ENCODE data around the gene LRP1-AS.
A peak's percentile ranks its signal among the peaks of the same experiment; 100 is the strongest.

Gene LRP1-AS

GRCh38 chr12:57146961-57147944 is at the start of gene LRP1-AS:
Gene LRP1-AS (minus strand): TSS chr12:57147619.
- DNase-seq: peak in 6 of 14 donors; percentile 18 to 47 (median 40)

GRCh38 chr12:57196956-57197355 is 49.5 kb upstream of the LRP1-AS start:
- DNase-seq: no peak

DNA sequence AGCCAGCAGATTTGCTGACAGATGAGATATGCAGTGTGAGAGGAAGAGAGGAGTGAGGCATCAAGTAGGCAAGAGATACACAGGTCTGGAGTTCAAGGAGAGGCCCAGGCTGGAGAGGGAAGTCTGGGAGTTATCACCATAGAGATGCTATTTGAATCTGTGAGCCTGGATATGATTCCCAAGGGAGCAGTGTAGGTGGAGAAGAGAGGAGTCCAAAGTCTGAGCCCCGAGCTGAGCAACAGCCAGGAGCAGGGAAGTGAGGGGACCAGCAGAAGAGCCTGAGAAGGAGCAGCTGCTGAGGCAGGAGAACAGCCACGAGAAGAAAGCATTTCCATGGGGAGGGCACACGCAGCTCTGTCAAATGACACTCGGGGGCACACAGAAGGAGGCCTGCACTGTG is 49.0 kb upstream of the LRP1-AS start:
- DNase-seq: no peak

GRCh38 chr12:57195611-57196371 is 48.4 kb upstream of the LRP1-AS start:
- peak in 1 of 14 donors; percentile 39 for DNase-seq

GRCh38 chr12:57195186-57195585 is 47.8 kb upstream of the LRP1-AS start:
- no peak for DNase-seq

GRCh38 chr12:57194253-57194652 is 46.8 kb upstream of the LRP1-AS start:
- DNase-seq: no peak

GRCh38 chr12:57193706-57194245 is 46.4 kb upstream of the LRP1-AS start:
- peak in 1 of 14 donors; percentile 15 for DNase-seq

DNA sequence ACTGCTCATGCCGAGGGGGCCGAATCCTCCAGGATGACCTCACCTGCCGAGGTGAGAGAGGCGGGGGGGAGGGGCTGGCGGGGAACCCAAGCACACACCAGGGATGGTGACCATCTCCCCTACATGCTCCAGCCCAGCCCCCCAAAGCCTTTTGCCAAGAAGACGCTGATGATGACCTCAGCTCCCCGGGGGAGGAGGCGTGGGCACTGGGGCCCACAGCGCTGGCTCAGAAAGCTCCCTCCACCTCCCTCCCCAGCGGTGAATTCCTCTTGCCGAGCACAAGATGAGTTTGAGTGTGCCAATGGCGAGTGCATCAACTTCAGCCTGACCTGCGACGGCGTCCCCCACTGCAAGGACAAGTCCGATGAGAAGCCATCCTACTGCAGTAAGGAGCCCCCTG is 45.5 kb upstream of the LRP1-AS start:
- no peak for DNase-seq

DNA sequence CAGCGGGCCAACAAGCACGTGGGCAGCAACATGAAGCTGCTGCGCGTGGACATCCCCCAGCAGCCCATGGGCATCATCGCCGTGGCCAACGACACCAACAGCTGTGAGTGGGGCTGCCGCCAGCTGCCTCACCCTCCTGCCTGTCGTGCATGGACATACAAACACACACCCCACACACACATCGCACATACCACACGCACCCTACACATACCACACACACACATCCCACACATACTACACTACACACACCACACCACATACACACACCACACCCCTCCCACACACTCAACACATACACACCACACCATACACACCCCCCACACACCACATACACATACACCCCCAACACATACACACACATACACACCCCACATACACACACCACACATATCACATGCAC is 44.0 kb upstream of the LRP1-AS start:
- no peak for DNase-seq

- no peak for DNase-seq
These were observed 43.4 kb upstream of the LRP1-AS start for GRCh38 chr12:57190821-57191220.

DNA sequence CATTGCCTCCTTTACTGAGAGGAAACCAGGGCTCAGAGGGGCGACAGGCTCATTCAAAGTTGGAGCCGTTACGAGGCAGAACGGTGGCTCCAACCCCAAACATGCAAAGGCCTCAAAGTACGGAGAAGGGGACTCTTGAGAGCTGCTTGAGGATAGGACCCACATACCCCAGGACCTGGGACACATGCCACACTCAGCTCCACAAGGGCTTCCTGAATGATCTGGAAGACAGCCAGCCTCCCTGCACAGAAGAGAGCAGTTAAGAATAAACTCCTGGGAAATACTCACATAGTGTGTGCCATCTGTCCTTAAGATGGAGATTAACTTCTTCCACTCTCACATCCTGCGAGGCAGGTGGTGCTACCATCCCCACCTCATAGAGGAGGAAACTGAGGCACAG is 42.6 kb upstream of the LRP1-AS start:
- peak in 1 of 14 donors; percentile 57 for DNase-seq

- DNase-seq: no peak
These were observed 40.6 kb upstream of the LRP1-AS start for GRCh38 chr12:57188090-57188425.

DNA sequence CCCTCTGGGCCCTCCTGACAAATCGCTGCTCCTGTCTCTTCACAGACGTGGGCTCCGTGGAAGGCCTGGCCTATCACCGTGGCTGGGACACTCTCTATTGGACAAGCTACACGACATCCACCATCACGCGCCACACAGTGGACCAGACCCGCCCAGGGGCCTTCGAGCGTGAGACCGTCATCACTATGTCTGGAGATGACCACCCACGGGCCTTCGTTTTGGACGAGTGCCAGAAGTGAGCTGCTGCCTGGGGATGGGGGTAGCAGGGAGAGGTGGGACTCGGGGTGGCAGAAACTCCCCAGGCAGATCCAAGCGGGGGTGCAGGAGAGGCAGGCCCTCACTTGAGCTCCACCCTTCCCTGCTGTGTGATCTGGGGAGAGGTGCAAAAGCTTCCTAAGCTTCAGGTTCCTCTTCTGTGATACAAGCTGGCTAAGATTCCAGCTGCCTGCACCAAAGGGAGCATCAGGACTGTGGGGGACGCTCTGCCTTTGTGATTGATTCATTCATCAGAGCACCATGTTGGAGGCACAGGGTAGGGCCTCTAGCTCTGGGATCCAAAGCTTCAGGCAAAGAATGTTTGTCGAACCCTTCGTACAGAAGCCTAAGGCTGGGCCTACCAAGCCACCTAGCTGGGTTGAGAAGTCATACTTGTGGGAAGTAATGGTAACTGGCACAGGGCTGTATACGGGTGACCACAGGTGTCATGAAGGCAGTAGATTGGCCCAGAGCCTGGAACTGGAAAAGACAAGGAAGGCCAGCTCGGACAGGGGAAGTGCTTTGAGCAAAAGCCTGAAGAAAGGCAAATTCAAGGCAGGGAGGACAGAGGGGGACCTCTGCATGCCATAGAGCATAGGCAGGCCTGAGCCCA is 40.0 kb upstream of the LRP1-AS start:
- peak in 1 of 14 donors; percentile 30 for DNase-seq

- DNase-seq: no peak
These were observed 38.6 kb upstream of the LRP1-AS start for GRCh38 chr12:57185906-57186508.

DNA sequence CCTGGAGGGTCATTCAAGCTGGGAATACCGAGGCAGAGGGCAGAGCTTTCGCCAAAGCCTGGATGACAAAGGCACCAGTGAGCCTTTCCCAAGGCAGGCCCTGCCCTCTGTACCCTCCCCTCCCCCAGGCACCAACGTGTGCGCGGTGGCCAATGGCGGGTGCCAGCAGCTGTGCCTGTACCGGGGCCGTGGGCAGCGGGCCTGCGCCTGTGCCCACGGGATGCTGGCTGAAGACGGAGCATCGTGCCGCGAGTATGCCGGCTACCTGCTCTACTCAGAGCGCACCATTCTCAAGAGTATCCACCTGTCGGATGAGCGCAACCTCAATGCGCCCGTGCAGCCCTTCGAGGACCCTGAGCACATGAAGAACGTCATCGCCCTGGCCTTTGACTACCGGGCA is 38.0 kb upstream of the LRP1-AS start:
- no peak for DNase-seq

GRCh38 chr12:57183939-57184725 is 36.7 kb upstream of the LRP1-AS start:
- no peak for DNase-seq

DNA sequence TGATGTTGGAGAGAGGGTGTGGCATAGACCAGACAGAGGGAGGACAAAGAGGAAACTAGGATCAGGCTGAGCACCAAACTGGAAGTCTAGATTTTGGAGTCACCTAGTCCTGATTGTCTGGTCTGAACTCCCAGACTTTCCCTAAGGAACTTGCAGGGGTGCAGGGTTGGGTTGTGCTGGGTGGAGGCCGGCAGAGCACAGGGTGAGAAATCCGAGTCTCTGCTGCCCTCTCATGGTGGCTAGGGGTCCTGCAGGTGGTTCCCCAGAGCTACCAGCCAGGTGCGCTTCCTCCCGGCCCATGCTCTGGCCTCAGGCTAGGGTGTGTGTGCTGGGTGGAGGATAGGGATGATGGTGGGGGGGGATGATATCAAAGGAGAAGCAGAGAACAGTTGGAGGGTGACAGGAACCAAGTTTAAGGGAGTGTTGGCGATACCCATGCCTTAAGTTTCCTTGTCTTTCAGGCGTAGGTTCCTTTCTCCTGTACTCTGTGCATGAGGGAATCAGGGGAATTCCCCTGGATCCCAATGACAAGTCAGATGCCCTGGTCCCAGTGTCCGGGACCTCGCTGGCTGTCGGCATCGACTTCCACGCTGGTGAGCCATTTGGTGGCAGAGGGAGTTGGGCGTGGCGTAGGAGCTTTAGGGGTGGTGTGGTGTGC is 35.6 kb upstream of the LRP1-AS start:
- DNase-seq: peak in 10 of 14 donors; percentile 4 to 65 (median 29)

DNA sequence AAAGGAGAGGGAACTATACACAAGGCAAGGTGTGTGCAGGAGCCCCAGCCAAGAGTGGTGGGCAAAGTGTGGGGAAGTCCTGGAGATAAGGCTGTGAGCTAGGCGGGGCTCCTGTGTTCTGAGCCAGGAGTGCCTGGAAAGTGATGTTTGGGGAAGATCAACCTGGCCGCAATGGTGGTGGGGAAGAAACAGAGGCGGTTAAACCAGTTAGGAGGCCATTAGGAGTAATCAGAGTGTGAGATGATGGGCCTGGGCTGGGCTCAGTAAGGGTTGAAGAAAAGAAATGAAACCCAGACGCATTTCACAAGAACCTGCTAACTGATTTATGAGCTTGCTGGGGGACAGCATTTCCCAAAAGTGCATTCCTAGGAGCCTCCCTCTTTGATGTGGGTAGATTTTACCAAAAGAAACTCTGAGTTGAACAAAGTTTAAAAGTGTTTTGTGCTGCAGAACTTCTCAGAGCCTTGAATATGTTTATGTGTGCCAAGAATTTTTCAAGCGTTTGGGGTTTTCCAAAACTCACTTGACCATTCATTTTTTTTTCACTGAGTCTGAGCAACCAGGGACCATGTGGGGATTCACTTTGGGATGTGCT is 34.2 kb upstream of the LRP1-AS start:
- DNase-seq: no peak

DNA sequence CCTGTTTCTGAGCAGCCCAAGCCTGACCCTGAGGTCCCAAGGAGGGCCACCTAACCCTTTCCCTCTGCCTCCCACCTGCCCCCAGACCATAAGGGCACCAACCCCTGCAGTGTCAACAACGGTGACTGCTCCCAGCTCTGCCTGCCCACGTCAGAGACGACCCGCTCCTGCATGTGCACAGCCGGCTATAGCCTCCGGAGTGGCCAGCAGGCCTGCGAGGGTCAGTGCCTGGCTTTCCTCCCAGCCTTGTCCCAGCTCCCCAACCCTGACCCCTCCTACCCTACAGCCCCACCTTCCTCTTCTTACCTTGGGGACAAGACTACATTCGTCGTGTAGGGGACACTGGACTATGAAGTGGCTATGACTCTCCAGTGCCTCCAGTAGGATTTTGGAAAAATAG is 33.7 kb upstream of the LRP1-AS start:
- DNase-seq: no peak
